Tibial artery (tissue), 4 donors: Measurements from ENCODE around the gene DOCK1.
A peak's percentile ranks its signal among the peaks of the same experiment; 100 is the strongest.

Source experiments
- DNase-seq, 2 donors: peaks; one replicate each; pipeline ENCODE4 v3.0.0-alpha.2; 2019
- H3K27ac ChIP-seq, 2 donors: fragments of 200-600 bp; sonication (generic) in 1 of 2; 1 replicate in 1 of 2; 2 replicates in 1 of 2; pipeline ENCODE4 v1.5.1; 2018 to 2019; ENCODE audit warnings: mild to moderate bottlenecking in 1 of 2
- H3K27me3 ChIP-seq, 2 donors: fragments of 200-600 bp; sonication (generic) in 1 of 2; one replicate each; pipeline versions ENCODE4 v1.5.1 to v1.6.0; 2016 to 2019
- H3K36me3 ChIP-seq, 3 donors: fragments of 200-600 bp; sonication (generic) in 2 of 3; one replicate each; pipeline ENCODE4 v1.5.1; 2016 to 2019; ENCODE audit warnings: mild to moderate bottlenecking in 2 of 3
- H3K4me1 ChIP-seq, 4 donors: fragments of 200-600 bp; sonication (generic) in 2 of 4; 1 replicate in 3 of 4; 2 replicates in 1 of 4; pipeline ENCODE4 v1.5.1; 2016 to 2019
- H3K4me3 ChIP-seq, 2 donors: fragments of 200-600 bp; sonication (generic) in 1 of 2; 1 replicate in 1 of 2; 2 replicates in 1 of 2; pipeline ENCODE4 v1.5.1; 2018 to 2019; ENCODE audit warnings: mild to moderate bottlenecking in 2 of 2
- H3K9me3 ChIP-seq, 3 donors: fragments of 200-600 bp; sonication (generic) in 1 of 3; one replicate each; pipeline ENCODE4 v1.5.1; 2016 to 2019
- intact Hi-C: fragments of 100-400 bp; cut with DNase I; formaldehyde crosslinking; loops from one replicate; pipeline ENCODE4 v1.15.0; 2023; ENCODE audit warnings: low total_unique reads
- TF ChIP-seq, protein P1 (sequence below), 2 experiments: fragments of 200-600 bp in 1 of 2; fragments of 450-650 bp in 1 of 2; IDR thresholded peaks; one replicate each; pipeline ENCODE4 v1.5.1; 2017 to 2019; ENCODE audit warnings: antibody characterized with exemption in 2 of 2, mild to moderate bottlenecking in 1 of 2, moderate library complexity in 1 of 2

DOCK1 gene

DNA sequence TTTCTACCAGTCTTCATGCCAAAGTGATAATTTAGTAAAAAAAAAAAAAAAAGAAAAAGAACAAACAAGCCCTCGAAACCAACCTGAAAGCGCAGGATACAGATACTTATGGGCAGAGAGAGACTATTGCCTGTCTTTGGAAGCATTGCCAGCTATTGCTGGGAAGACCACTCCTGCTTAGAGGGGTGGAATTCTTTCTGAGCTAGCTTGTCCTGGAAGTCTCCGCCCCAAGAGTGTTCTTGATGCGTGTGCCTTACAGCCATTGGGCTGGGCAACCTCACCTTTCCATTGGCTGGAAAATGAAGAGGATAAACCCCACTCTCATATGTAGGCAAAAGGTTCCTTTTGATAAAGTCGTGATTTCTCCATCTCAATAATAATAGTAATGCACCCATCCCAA is 311.0 kb downstream of the DOCK1 start:
- no peak overlapping the region for H3K27ac ChIP-seq

DNA sequence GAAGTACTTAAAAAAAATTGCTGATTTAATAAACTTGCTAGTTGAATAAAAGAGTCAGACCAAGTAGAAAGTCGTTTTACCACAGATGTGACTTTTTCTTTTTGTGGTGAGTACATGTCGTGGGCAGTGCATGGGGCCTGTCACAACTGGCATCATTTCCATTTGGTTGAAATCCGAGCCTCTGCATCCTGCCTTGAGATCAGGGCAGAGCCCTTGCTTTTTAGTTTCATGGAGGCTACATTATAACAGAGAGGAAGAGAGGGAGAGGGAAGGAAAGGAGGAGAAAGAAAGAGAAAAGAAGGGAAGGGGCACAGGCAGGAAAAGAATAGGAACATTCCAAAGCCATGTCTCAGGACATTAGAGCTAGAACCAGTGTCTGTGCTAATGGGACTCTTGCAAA is 311.6 kb downstream of the DOCK1 start:
- TF ChIP-seq, protein P1, sequence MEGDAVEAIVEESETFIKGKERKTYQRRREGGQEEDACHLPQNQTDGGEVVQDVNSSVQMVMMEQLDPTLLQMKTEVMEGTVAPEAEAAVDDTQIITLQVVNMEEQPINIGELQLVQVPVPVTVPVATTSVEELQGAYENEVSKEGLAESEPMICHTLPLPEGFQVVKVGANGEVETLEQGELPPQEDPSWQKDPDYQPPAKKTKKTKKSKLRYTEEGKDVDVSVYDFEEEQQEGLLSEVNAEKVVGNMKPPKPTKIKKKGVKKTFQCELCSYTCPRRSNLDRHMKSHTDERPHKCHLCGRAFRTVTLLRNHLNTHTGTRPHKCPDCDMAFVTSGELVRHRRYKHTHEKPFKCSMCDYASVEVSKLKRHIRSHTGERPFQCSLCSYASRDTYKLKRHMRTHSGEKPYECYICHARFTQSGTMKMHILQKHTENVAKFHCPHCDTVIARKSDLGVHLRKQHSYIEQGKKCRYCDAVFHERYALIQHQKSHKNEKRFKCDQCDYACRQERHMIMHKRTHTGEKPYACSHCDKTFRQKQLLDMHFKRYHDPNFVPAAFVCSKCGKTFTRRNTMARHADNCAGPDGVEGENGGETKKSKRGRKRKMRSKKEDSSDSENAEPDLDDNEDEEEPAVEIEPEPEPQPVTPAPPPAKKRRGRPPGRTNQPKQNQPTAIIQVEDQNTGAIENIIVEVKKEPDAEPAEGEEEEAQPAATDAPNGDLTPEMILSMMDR (IDR thresholded peaks at IDR 0.05), result no peak
- no peaks in the 10 kb centered on the region for H3K36me3 ChIP-seq
- no peak for DNase-seq

More for the DNA sequence above, 311.0 kb downstream of the DOCK1 start:
- Histone ChIP-seq H3K4me3 (no peak overlapping the region), H3K4me1 (no peaks in the 10 kb centered on the region), H3K27me3 (no peaks in the 10 kb centered on the region), H3K9me3 (no peaks in the 10 kb centered on the region), H3K36me3 (no peaks in the 10 kb centered on the region)
- intact Hi-C loops, result no loop called here
- TF ChIP-seq, protein P1 (IDR thresholded peaks at IDR 0.05), result no peak
- no peak for DNase-seq

DNA sequence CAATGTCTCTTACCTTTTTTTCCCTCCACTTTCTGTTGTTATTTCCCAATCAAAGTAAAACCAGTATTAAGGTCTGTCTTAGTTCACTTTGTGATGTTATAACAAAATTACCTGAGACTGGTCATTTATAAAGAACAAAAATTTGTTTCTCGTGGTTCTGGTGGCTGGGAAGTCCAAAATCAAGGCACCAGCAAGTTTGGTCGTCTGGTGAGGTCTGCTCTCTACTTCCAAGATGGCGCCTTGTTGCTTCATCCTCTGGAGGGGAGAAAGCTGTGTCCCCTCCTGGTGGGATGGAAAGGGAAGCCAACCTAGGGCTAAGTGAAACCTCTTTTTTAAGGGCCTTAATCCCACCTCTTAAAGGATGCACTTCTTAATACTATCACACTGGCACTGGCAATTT is 313.4 kb downstream of the DOCK1 start:
- Histone ChIP-seq H3K4me1 (no peaks in the 10 kb centered on the region), H3K9me3 (no peaks in the 10 kb centered on the region), H3K27ac (no peak overlapping the region), H3K27me3 (no peaks in the 10 kb centered on the region), H3K36me3 (no peaks in the 10 kb centered on the region), H3K4me3 (no peak overlapping the region)
- TF ChIP-seq, protein P1 (IDR thresholded peaks at IDR 0.05), result no peak
- intact Hi-C loops, result no loop called here
- no peak for DNase-seq

More for the DNA sequence above, 311.6 kb downstream of the DOCK1 start:
- Histone ChIP-seq H3K27ac (no peak overlapping the region), H3K27me3 (no peaks in the 10 kb centered on the region), H3K4me1 (no peaks in the 10 kb centered on the region), H3K4me3 (no peak overlapping the region), H3K9me3 (no peaks in the 10 kb centered on the region)
- intact Hi-C loops, result no loop called here

DNA sequence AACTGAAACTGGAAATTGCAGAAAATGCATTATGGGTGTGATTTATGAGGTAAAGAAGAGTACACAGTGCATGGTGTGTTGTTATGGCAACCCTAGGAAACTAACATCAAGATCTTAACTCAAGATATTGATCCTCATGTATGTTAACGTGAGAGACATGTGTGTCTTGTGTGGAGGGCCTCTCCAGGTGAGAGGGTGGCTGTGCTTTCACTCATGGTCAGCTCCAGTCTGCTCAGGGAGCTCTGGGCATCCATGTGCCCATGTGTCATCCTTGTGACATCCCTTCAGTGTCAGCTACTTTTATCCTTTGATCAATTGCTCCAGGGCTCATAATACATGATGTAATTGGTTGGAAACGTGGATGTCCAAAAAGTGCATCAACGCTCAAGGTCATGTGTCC is 316.1 kb downstream of the DOCK1 start:
- no peak overlapping the region for H3K27ac ChIP-seq
- no peak for DNase-seq
- TF ChIP-seq, protein P1 (IDR thresholded peaks at IDR 0.05), result no peak
- H3K9me3 ChIP-seq, result no peaks in the 10 kb centered on the region
- no peaks in the 10 kb centered on the region for H3K27me3 ChIP-seq
- no peaks in the 10 kb centered on the region for H3K36me3 ChIP-seq
- no peak overlapping the region for H3K4me3 ChIP-seq
- intact Hi-C loops, result no loop called here
- H3K4me1 ChIP-seq, result no peaks in the 10 kb centered on the region

DNA sequence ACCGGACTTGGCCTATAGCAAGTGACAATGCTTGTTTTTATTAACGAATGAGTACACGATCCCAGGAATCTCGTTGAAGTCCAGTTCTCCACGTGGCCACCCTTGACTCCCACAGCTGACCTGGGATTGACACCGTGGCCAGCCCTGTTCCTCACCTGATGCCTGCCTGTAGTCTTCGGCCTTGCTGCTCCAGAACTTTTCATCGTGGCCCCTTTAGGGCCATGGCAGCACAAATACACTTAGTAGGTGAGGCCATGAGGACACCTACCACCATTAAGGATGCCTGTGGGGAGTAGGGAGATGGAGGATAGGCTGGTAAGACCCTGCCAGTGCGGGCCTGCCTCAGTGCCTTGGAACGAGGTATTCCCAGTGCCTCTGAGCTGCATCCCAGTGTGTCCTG is 321.8 kb downstream of the DOCK1 start:
- no peak for DNase-seq
- no peaks in the 10 kb centered on the region for H3K36me3 ChIP-seq
- intact Hi-C loops, result no loop called here

More for the DNA sequence above, 321.8 kb downstream of the DOCK1 start:
- Histone ChIP-seq H3K27me3 (no peaks in the 10 kb centered on the region), H3K9me3 (no peaks in the 10 kb centered on the region), H3K4me1 (peaks cover 0 to 19% (median 6%) of the 10 kb centered on the region in 4 donors), H3K27ac (peak overlapping the region in 1 of 2 donors; percentile 30), H3K4me3 (no peak overlapping the region)
- TF ChIP-seq, protein P1 (IDR thresholded peaks at IDR 0.05), result no peak
